Stimulated activated memory B cell treated with anti-CD40 and anti-IgM and Interleukin-4, amounts not matched to agents 10 μg/mL and 1 μg/mL and 100 μg/mL, for 72 hours (primary cell): ENCODE measurements around the gene PRKG1.
"Not testable (repeated sequence)": the region's sequence is repeated elsewhere in the genome, so short reads cannot be mapped to it uniquely, and the experiment has no call there.

Source experiments
- ATAC-seq: fragments of 150-1000 bp; cut with Tn5 transposase; 2 replicates; pipeline ENCODE4 v1.10.0; 2021
- H3K27ac Mint-ChIP-seq: one replicate; pipeline ENCODE4 v1.8.0; 2022; ENCODE audit warnings: mild to moderate bottlenecking, mixed read lengths
- H3K27me3 Mint-ChIP-seq: one replicate; pipeline ENCODE4 v1.8.0; 2022; ENCODE audit warnings: mixed read lengths
- H3K36me3 Mint-ChIP-seq: one replicate; pipeline ENCODE4 v1.8.0; 2022; ENCODE audit warnings: mixed read lengths
- H3K4me1 Mint-ChIP-seq: one replicate; pipeline ENCODE4 v1.8.0; 2022; ENCODE audit warnings: mixed read lengths
- H3K4me3 Mint-ChIP-seq: one replicate; pipeline ENCODE4 v1.8.0; 2022; ENCODE audit warnings: mild to moderate bottlenecking, moderate library complexity, mixed read lengths
- H3K9me3 Mint-ChIP-seq: one replicate; pipeline ENCODE4 v1.8.0; 2022; ENCODE audit warnings: mixed read lengths

PRKG1 gene

GRCh38 chr10:51272099-51272498 lies 197.8 kb downstream of the PRKG1 start:
- not testable (repeated sequence) for H3K9me3 Mint-ChIP-seq, ATAC-seq, H3K4me1 Mint-ChIP-seq, H3K36me3 Mint-ChIP-seq, H3K27ac Mint-ChIP-seq, H3K27me3 Mint-ChIP-seq, H3K4me3 Mint-ChIP-seq

GRCh38 chr10:51272555-51272954 lies 198.3 kb downstream of the PRKG1 start:
- H3K27me3 Mint-ChIP-seq: no peaks in the 10 kb centered on the region
- no peaks in the 10 kb centered on the region for H3K36me3 Mint-ChIP-seq
- no peak for ATAC-seq
- no peaks in the 10 kb centered on the region for H3K9me3 Mint-ChIP-seq
- H3K27ac Mint-ChIP-seq: no peak overlapping the region
- no peaks in the 10 kb centered on the region for H3K4me1 Mint-ChIP-seq
- H3K4me3 Mint-ChIP-seq: no peak overlapping the region

GRCh38 chr10:51273574-51273973 lies 199.3 kb downstream of the PRKG1 start:
- no peak overlapping the region for H3K4me3 Mint-ChIP-seq
- H3K4me1 Mint-ChIP-seq: no peaks in the 10 kb centered on the region
- H3K36me3 Mint-ChIP-seq: no peaks in the 10 kb centered on the region
- H3K27ac Mint-ChIP-seq: no peak overlapping the region
- H3K9me3 Mint-ChIP-seq: no peaks in the 10 kb centered on the region
- ATAC-seq: no peak
- no peaks in the 10 kb centered on the region for H3K27me3 Mint-ChIP-seq

GRCh38 chr10:51276097-51276496 lies 201.8 kb downstream of the PRKG1 start:
- H3K27me3 Mint-ChIP-seq, H3K36me3 Mint-ChIP-seq, H3K27ac Mint-ChIP-seq, H3K4me1 Mint-ChIP-seq, ATAC-seq, H3K4me3 Mint-ChIP-seq, H3K9me3 Mint-ChIP-seq: not testable (repeated sequence)

GRCh38 chr10:51281387-51281786 lies 207.1 kb downstream of the PRKG1 start:
- H3K4me1 Mint-ChIP-seq, ATAC-seq, H3K36me3 Mint-ChIP-seq, H3K9me3 Mint-ChIP-seq, H3K4me3 Mint-ChIP-seq, H3K27ac Mint-ChIP-seq, H3K27me3 Mint-ChIP-seq: not testable (repeated sequence)

- no peaks in the 10 kb centered on the region for H3K4me1 Mint-ChIP-seq
- H3K27ac Mint-ChIP-seq: no peak overlapping the region
- no peaks in the 10 kb centered on the region for H3K27me3 Mint-ChIP-seq
- no peak for ATAC-seq
- peaks cover 3% of the 10 kb centered on the region for H3K9me3 Mint-ChIP-seq
- H3K36me3 Mint-ChIP-seq: no peaks in the 10 kb centered on the region
- no peak overlapping the region for H3K4me3 Mint-ChIP-seq
Measured at GRCh38 chr10:51285601-51286000, 211.3 kb downstream of the PRKG1 start.

- no peak overlapping the region for H3K4me3 Mint-ChIP-seq
- H3K4me1 Mint-ChIP-seq: no peaks in the 10 kb centered on the region
- H3K27me3 Mint-ChIP-seq: no peaks in the 10 kb centered on the region
- no peak overlapping the region for H3K27ac Mint-ChIP-seq
- no peak for ATAC-seq
- peaks cover 3% of the 10 kb centered on the region for H3K9me3 Mint-ChIP-seq
- H3K36me3 Mint-ChIP-seq: no peaks in the 10 kb centered on the region
Measured at GRCh38 chr10:51288511-51288910, 214.2 kb downstream of the PRKG1 start.

GRCh38 chr10:51289519-51289918 lies 215.2 kb downstream of the PRKG1 start:
- no peak for ATAC-seq
- Mint-ChIP-seq H3K4me3 (no peak overlapping the region), H3K36me3 (no peaks in the 10 kb centered on the region), H3K9me3 (peaks cover 3% of the 10 kb centered on the region), H3K27me3 (no peaks in the 10 kb centered on the region), H3K27ac (no peak overlapping the region), H3K4me1 (no peaks in the 10 kb centered on the region)

GRCh38 chr10:51291961-51292360 lies 217.7 kb downstream of the PRKG1 start:
- Mint-ChIP-seq H3K27me3 (no peaks in the 10 kb centered on the region), H3K4me1 (no peaks in the 10 kb centered on the region), H3K4me3 (no peak overlapping the region), H3K9me3 (no peaks in the 10 kb centered on the region), H3K27ac (no peak overlapping the region), H3K36me3 (no peaks in the 10 kb centered on the region)
- no peak for ATAC-seq

- no peaks in the 10 kb centered on the region for H3K27me3 Mint-ChIP-seq
Measured at GRCh38 chr10:51297438-51297837, 223.2 kb downstream of the PRKG1 start.

GRCh38 chr10:51300617-51301304 lies 226.5 kb downstream of the PRKG1 start:
- Mint-ChIP-seq H3K27ac (no peak overlapping the region), H3K4me1 (no peaks in the 10 kb centered on the region), H3K36me3 (no peaks in the 10 kb centered on the region), H3K9me3 (no peaks in the 10 kb centered on the region), H3K4me3 (no peak overlapping the region), H3K27me3 (no peaks in the 10 kb centered on the region)
- no peak for ATAC-seq

More at GRCh38 chr10:51297438-51297837, 223.2 kb downstream of the PRKG1 start:
- ATAC-seq: no peak
- Mint-ChIP-seq H3K4me1 (no peaks in the 10 kb centered on the region), H3K27ac (no peak overlapping the region), H3K9me3 (no peaks in the 10 kb centered on the region), H3K36me3 (no peaks in the 10 kb centered on the region), H3K4me3 (no peak overlapping the region)

- ATAC-seq: no peak
- Mint-ChIP-seq H3K4me3 (no peak overlapping the region), H3K9me3 (no peaks in the 10 kb centered on the region), H3K36me3 (no peaks in the 10 kb centered on the region), H3K27ac (no peak overlapping the region), H3K4me1 (no peaks in the 10 kb centered on the region), H3K27me3 (no peaks in the 10 kb centered on the region)
Measured at GRCh38 chr10:51301644-51302043, 227.4 kb downstream of the PRKG1 start.

- H3K4me3 Mint-ChIP-seq: no peak overlapping the region
- H3K27me3 Mint-ChIP-seq: no peaks in the 10 kb centered on the region
- ATAC-seq: no peak
- H3K4me1 Mint-ChIP-seq: no peaks in the 10 kb centered on the region
- H3K27ac Mint-ChIP-seq: no peak overlapping the region
- no peaks in the 10 kb centered on the region for H3K36me3 Mint-ChIP-seq
- no peaks in the 10 kb centered on the region for H3K9me3 Mint-ChIP-seq
Measured at GRCh38 chr10:51302316-51302715, 228.0 kb downstream of the PRKG1 start.

- Mint-ChIP-seq H3K4me1 (no peaks in the 10 kb centered on the region), H3K36me3 (no peaks in the 10 kb centered on the region), H3K27ac (no peak overlapping the region), H3K4me3 (no peak overlapping the region), H3K27me3 (no peaks in the 10 kb centered on the region), H3K9me3 (peaks cover 2% of the 10 kb centered on the region)
- no peak for ATAC-seq
Measured at GRCh38 chr10:51308116-51308515, 233.8 kb downstream of the PRKG1 start.

- no peaks in the 10 kb centered on the region for H3K4me1 Mint-ChIP-seq
- no peaks in the 10 kb centered on the region for H3K27me3 Mint-ChIP-seq
- no peak for ATAC-seq
- no peaks in the 10 kb centered on the region for H3K36me3 Mint-ChIP-seq
- H3K27ac Mint-ChIP-seq: no peak overlapping the region
- peaks cover 2% of the 10 kb centered on the region for H3K9me3 Mint-ChIP-seq
- H3K4me3 Mint-ChIP-seq: no peak overlapping the region
Measured at GRCh38 chr10:51311228-51311627, 236.9 kb downstream of the PRKG1 start.

GRCh38 chr10:51312817-51313216 lies 238.5 kb downstream of the PRKG1 start:
- Mint-ChIP-seq H3K4me1 (no peaks in the 10 kb centered on the region), H3K4me3 (no peak overlapping the region), H3K27ac (no peak overlapping the region), H3K36me3 (no peaks in the 10 kb centered on the region), H3K9me3 (peaks cover 2% of the 10 kb centered on the region), H3K27me3 (no peaks in the 10 kb centered on the region)
- no peak for ATAC-seq

- H3K9me3 Mint-ChIP-seq: peaks cover 2% of the 10 kb centered on the region
- no peaks in the 10 kb centered on the region for H3K27me3 Mint-ChIP-seq
- H3K4me1 Mint-ChIP-seq: no peaks in the 10 kb centered on the region
- H3K36me3 Mint-ChIP-seq: no peaks in the 10 kb centered on the region
- H3K27ac Mint-ChIP-seq: no peak overlapping the region
- no peak overlapping the region for H3K4me3 Mint-ChIP-seq
- ATAC-seq: no peak
Measured at GRCh38 chr10:51313251-51313650, 239.0 kb downstream of the PRKG1 start.
